ENCODE results near the gene RUNDC1. TPM values are rescaled to one million over a fixed set of nuclear protein-coding genes. Genes with fewer than 3 reads are reported as not detected.
"Not testable (repeated sequence)": the region's sequence is repeated elsewhere in the genome, so short reads cannot be mapped to it uniquely, and the experiment has no call there.

RUNDC1 gene
- total and polyA plus RNA-seq, 7 experiments from 2014 or later: 12.2 to 21.4 (median 17.0) TPM

GRCh38 chr17:42964161-42964932 is 16.0 kb upstream of the RUNDC1 start, which contains the start of gene AARSD1:
Gene AARSD1, minus strand, starts transcription at chr17:42964454. Its CDS starts 14 bp downstream, at chr17:42964440.
- ChIA-PET CTCF (no interaction called here), POLR2A (interaction anchor here (0.7 to 1.2 kb wide), 4 partner anchors 9 to 1831 kb away, joined by 3 to 8 read pairs (median 5); partner anchors contain the start of gene RPL27)
- peak; percentile 99 for ATAC-seq
- no peaks in the 10 kb centered on the region for H3K27me3 ChIP-seq (ENCODE audit: control insufficient read depth in 2 of 2, insufficient read depth in 2 of 2, low read length in 2 of 2)
- H3K27ac Mint-ChIP-seq: peak within 1 kb of the TSS; percentile 86 to 97 (median 94)
- peak within 1 kb of the TSS; percentile 77 for H3K27ac ChIP-seq (ENCODE audit: low read depth, low read length)
- intact Hi-C loops (cut with micrococcal nuclease): loop anchor here (1.0 to 2.0 kb wide), 4 partner anchors 16 to 207 kb away; partner anchors contain the start of genes NBR1 (in 2 of the 2), PTGES3L (in 2 of the 2), RPL27 (in 2 of the 2) and RUNDC1 (in 2 of the 2)
- H3K27me3 Mint-ChIP-seq: peaks cover 0 to 2% (median 0%) of the 10 kb centered on the region in 5 donors
- no peaks in the 10 kb centered on the region for H3K9me3 ChIP-seq (ENCODE audit: control insufficient read depth in 2 of 3, low read length in 3 of 3)
- peak within 1 kb of the TSS; percentile 89 to 99 (median 94) for H3K4me3 Mint-ChIP-seq
- peaks cover 4 to 23% (median 11%) of the 10 kb centered on the region in 5 donors for H3K36me3 Mint-ChIP-seq
- H3K9me3 Mint-ChIP-seq: peaks cover 0 to 6% (median 0%) of the 10 kb centered on the region in 11 donors
- peaks cover 11 to 23% (median 18%) of the 10 kb centered on the region in 7 donors for H3K4me1 Mint-ChIP-seq
- H3K36me3 ChIP-seq (ENCODE audit: control insufficient read depth in 2 of 3, insufficient read depth in 3 of 3, low read length in 3 of 3): peaks cover 6 to 25% (median 12%) of the 10 kb centered on the region in 3 experiments
- peak within 1 kb of the TSS; percentile 96 for H3K4me3 ChIP-seq (ENCODE audit: low read length)
- DNase-seq: peak; percentile 77 to 92 (median 90)
- H3K4me1 ChIP-seq (ENCODE audit: control insufficient read depth in 2 of 2, insufficient read depth in 2 of 2, low read length in 2 of 2): peaks cover 5 to 10% of the 10 kb centered on the region in 2 donors

- H3K27ac Mint-ChIP-seq: no peak overlapping the region
- DNase-seq (no peak), ATAC-seq (no peak)
- no peak overlapping the region for H3K4me3 Mint-ChIP-seq
- Histone ChIP-seq H3K27me3 (ENCODE audit: control insufficient read depth in 2 of 2, insufficient read depth in 2 of 2, low read length in 2 of 2) (no peaks in the 10 kb centered on the region), H3K4me3 (ENCODE audit: low read length) (no peak overlapping the region), H3K36me3 (ENCODE audit: control insufficient read depth in 2 of 3, insufficient read depth in 3 of 3, low read length in 3 of 3) (no peaks in the 10 kb centered on the region), H3K9me3 (ENCODE audit: control insufficient read depth in 2 of 3, low read length in 3 of 3) (no peaks in the 10 kb centered on the region), H3K27ac (ENCODE audit: low read depth, low read length) (no peak overlapping the region), H3K4me1 (ENCODE audit: control insufficient read depth in 2 of 2, insufficient read depth in 2 of 2, low read length in 2 of 2) (peaks cover 5 to 10% of the 10 kb centered on the region in 2 donors)
- ChIA-PET POLR2A (interaction anchor here (0.5 to 1.1 kb wide), 2 partner anchors 12 to 34 kb away, joined by 3 read pairs; partner anchors contain the start of gene PTGES3L), CTCF (interaction anchor here (1.3 kb wide), 1 partner anchor 30 kb away, joined by 3 read pairs; the partner anchor contains the start of gene RPL27)
- peaks cover 0 to 6% (median 0%) of the 10 kb centered on the region in 11 donors for H3K9me3 Mint-ChIP-seq
- peaks cover 0 to 7% (median 0%) of the 10 kb centered on the region in 5 donors for H3K36me3 Mint-ChIP-seq
- peaks cover 0 to 2% (median 0%) of the 10 kb centered on the region in 5 donors for H3K27me3 Mint-ChIP-seq
- H3K4me1 Mint-ChIP-seq: peaks cover 10 to 18% (median 14%) of the 10 kb centered on the region in 7 donors
- intact Hi-C loops (cut with micrococcal nuclease): no loop called here
Observed at GRCh38 chr17:42967925-42968324, 12.4 kb upstream of the RUNDC1 start.

GRCh38 chr17:42969001-42969581 is 11.3 kb upstream of the RUNDC1 start:
- peaks cover 4 to 6% (median 6%) of the 10 kb centered on the region in 7 donors for H3K4me1 Mint-ChIP-seq
- no peak overlapping the region for H3K4me3 Mint-ChIP-seq
- Histone ChIP-seq H3K27ac (ENCODE audit: low read depth, low read length) (no peak overlapping the region), H3K4me1 (ENCODE audit: control insufficient read depth in 2 of 2, insufficient read depth in 2 of 2, low read length in 2 of 2) (no peaks in the 10 kb centered on the region), H3K27me3 (ENCODE audit: control insufficient read depth in 2 of 2, insufficient read depth in 2 of 2, low read length in 2 of 2) (no peaks in the 10 kb centered on the region), H3K9me3 (ENCODE audit: control insufficient read depth in 2 of 3, low read length in 3 of 3) (no peaks in the 10 kb centered on the region), H3K4me3 (ENCODE audit: low read length) (no peak overlapping the region), H3K36me3 (ENCODE audit: control insufficient read depth in 2 of 3, insufficient read depth in 3 of 3, low read length in 3 of 3) (no peaks in the 10 kb centered on the region)
- no peak overlapping the region for H3K27ac Mint-ChIP-seq
- H3K36me3 Mint-ChIP-seq: peaks cover 0 to 5% (median 0%) of the 10 kb centered on the region in 5 donors
- H3K27me3 Mint-ChIP-seq: peaks cover 0 to 2% (median 0%) of the 10 kb centered on the region in 5 donors
- no peak for DNase-seq
- intact Hi-C loops (cut with micrococcal nuclease): no loop called here
- ATAC-seq: no peak
- POLR2A ChIA-PET: interaction anchor here (0.6 to 1.1 kb wide), 3 partner anchors 10 to 194 kb away, joined by 3 to 5 read pairs (median 3); partner anchors contain the start of gene PTGES3L
- H3K9me3 Mint-ChIP-seq: peaks cover 0 to 6% (median 0%) of the 10 kb centered on the region in 11 donors
- CTCF ChIA-PET: interaction anchor here (0.6 to 1.3 kb wide), 3 partner anchors 29 to 515 kb away, joined by 3 to 4 read pairs (median 3); partner anchors contain the start of genes DHX8 and RPL27

- Mint-ChIP-seq H3K4me1 (peaks cover 0 to 5% (median 0%) of the 10 kb centered on the region in 7 donors), H3K9me3 (no peaks in the 10 kb centered on the region), H3K27me3 (no peaks in the 10 kb centered on the region), H3K36me3 (no peaks in the 10 kb centered on the region), H3K27ac (peak overlapping the region in 1 of 9 donors; percentile 16), H3K4me3 (no peak overlapping the region)
- POLR2A ChIA-PET: interaction anchor here (0.8 kb wide), 1 partner anchor 248 kb away, joined by 3 read pairs; no protein-coding TSS in a partner anchor
- CTCF ChIA-PET: no interaction called here
- DNase-seq (no peak), ATAC-seq (no peak)
- no peaks in the 10 kb centered on the region for H3K4me1 ChIP-seq (ENCODE audit: control insufficient read depth in 2 of 2, insufficient read depth in 2 of 2, low read length in 2 of 2)
- no peaks in the 10 kb centered on the region for H3K9me3 ChIP-seq (ENCODE audit: control insufficient read depth in 2 of 3, low read length in 3 of 3)
- H3K27ac ChIP-seq (ENCODE audit: low read depth, low read length): no peak overlapping the region
- H3K4me3 ChIP-seq (ENCODE audit: low read length): no peak overlapping the region
- no peaks in the 10 kb centered on the region for H3K36me3 ChIP-seq (ENCODE audit: control insufficient read depth in 2 of 3, insufficient read depth in 3 of 3, low read length in 3 of 3)
- H3K27me3 ChIP-seq (ENCODE audit: control insufficient read depth in 2 of 2, insufficient read depth in 2 of 2, low read length in 2 of 2): no peaks in the 10 kb centered on the region
- intact Hi-C loops (cut with micrococcal nuclease): no loop called here
Observed at GRCh38 chr17:42971589-42971988, 8.8 kb upstream of the RUNDC1 start.

- not testable (repeated sequence) for H3K36me3 Mint-ChIP-seq, H3K27me3 Mint-ChIP-seq, ATAC-seq
Observed at GRCh38 chr17:42973323-42973722, 7.0 kb upstream of the RUNDC1 start.

GRCh38 chr17:42975265-42975664 is 5.1 kb upstream of the RUNDC1 start:
- peak overlapping the region in 3 of 9 donors; percentile 9 to 23 (median 12) for H3K27ac Mint-ChIP-seq

More at GRCh38 chr17:42973323-42973722, 7.0 kb upstream of the RUNDC1 start:
- H3K9me3 Mint-ChIP-seq; intact Hi-C loops (cut with micrococcal nuclease); H3K36me3 ChIP-seq (ENCODE audit: control insufficient read depth in 2 of 3, insufficient read depth in 3 of 3, low read length in 3 of 3); CTCF ChIA-PET; H3K4me1 ChIP-seq (ENCODE audit: control insufficient read depth in 2 of 2, insufficient read depth in 2 of 2, low read length in 2 of 2); H3K27ac Mint-ChIP-seq; H3K4me3 ChIP-seq (ENCODE audit: low read length); POLR2A ChIA-PET; H3K27me3 ChIP-seq (ENCODE audit: control insufficient read depth in 2 of 2, insufficient read depth in 2 of 2, low read length in 2 of 2); H3K27ac ChIP-seq (ENCODE audit: low read depth, low read length); DNase-seq; H3K4me1 Mint-ChIP-seq; H3K9me3 ChIP-seq (ENCODE audit: control insufficient read depth in 2 of 3, low read length in 3 of 3); H3K4me3 Mint-ChIP-seq: not testable (repeated sequence)

More at GRCh38 chr17:42975265-42975664, 5.1 kb upstream of the RUNDC1 start:
- no peak overlapping the region for H3K4me3 ChIP-seq (ENCODE audit: low read length)
- no peak overlapping the region for H3K27ac ChIP-seq (ENCODE audit: low read depth, low read length)
- no peaks in the 10 kb centered on the region for H3K27me3 Mint-ChIP-seq
- H3K36me3 ChIP-seq (ENCODE audit: control insufficient read depth in 2 of 3, insufficient read depth in 3 of 3, low read length in 3 of 3): no peaks in the 10 kb centered on the region
- no peaks in the 10 kb centered on the region for H3K27me3 ChIP-seq (ENCODE audit: control insufficient read depth in 2 of 2, insufficient read depth in 2 of 2, low read length in 2 of 2)
- H3K4me3 Mint-ChIP-seq: no peak overlapping the region
- CTCF ChIA-PET: no interaction called here
- intact Hi-C loops (cut with micrococcal nuclease): no loop called here
- no peaks in the 10 kb centered on the region for H3K9me3 ChIP-seq (ENCODE audit: control insufficient read depth in 2 of 3, low read length in 3 of 3)
- no peaks in the 10 kb centered on the region for H3K36me3 Mint-ChIP-seq
- DNase-seq (no peak), ATAC-seq (no peak)
- peaks cover 0 to 5% of the 10 kb centered on the region in 2 donors for H3K4me1 ChIP-seq (ENCODE audit: control insufficient read depth in 2 of 2, insufficient read depth in 2 of 2, low read length in 2 of 2)
- H3K9me3 Mint-ChIP-seq: no peaks in the 10 kb centered on the region
- POLR2A ChIA-PET: no interaction called here
- peaks cover 8 to 16% (median 12%) of the 10 kb centered on the region in 7 donors for H3K4me1 Mint-ChIP-seq
